ENCODE results near the gene DES. TPM values are rescaled to one million over a fixed set of nuclear protein-coding genes. Genes with fewer than 3 reads are reported as not detected.

DES gene
- total RNA-seq: 1,000 to 10,000 TPM in 2 of 4 donors, 100 to 1,000 TPM in 2; 578 to 3,551 (median 1,628) TPM

DNA sequence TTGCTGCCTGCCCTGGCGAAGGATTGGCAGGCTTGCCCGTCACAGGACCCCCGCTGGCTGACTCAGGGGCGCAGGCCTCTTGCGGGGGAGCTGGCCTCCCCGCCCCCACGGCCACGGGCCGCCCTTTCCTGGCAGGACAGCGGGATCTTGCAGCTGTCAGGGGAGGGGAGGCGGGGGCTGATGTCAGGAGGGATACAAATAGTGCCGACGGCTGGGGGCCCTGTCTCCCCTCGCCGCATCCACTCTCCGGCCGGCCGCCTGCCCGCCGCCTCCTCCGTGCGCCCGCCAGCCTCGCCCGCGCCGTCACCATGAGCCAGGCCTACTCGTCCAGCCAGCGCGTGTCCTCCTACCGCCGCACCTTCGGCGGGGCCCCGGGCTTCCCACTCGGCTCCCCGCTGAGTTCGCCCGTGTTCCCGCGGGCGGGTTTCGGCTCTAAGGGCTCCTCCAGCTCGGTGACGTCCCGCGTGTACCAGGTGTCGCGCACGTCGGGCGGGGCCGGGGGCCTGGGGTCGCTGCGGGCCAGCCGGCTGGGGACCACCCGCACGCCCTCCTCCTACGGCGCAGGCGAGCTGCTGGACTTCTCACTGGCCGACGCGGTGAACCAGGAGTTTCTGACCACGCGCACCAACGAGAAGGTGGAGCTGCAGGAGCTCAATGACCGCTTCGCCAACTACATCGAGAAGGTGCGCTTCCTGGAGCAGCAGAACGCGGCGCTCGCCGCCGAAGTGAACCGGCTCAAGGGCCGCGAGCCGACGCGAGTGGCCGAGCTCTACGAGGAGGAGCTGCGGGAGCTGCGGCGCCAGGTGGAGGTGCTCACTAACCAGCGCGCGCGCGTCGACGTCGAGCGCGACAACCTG is at the start of gene DES:
DES (plus strand) TSS at position 223 of the 857 bp plus-strand sequence; CDS start at position 309, 86 bp downstream.
- H3K4me1 ChIP-seq: peaks cover 0 to 6% of the 10 kb centered on the region in 2 donors
- H3K9me3 ChIP-seq: no peaks in the 10 kb centered on the region
- H3K36me3 ChIP-seq: no peaks in the 10 kb centered on the region
- peak; percentile 88 to 92 for DNase-seq
- intact Hi-C loops (cut with DNase I; ENCODE audit: low total_unique reads): no loop called here
- TF ChIP-seq POLR2A (IDR thresholded peaks at IDR 0.05): peak; percentile 42 to 86
- TF ChIP-seq, protein P1, sequence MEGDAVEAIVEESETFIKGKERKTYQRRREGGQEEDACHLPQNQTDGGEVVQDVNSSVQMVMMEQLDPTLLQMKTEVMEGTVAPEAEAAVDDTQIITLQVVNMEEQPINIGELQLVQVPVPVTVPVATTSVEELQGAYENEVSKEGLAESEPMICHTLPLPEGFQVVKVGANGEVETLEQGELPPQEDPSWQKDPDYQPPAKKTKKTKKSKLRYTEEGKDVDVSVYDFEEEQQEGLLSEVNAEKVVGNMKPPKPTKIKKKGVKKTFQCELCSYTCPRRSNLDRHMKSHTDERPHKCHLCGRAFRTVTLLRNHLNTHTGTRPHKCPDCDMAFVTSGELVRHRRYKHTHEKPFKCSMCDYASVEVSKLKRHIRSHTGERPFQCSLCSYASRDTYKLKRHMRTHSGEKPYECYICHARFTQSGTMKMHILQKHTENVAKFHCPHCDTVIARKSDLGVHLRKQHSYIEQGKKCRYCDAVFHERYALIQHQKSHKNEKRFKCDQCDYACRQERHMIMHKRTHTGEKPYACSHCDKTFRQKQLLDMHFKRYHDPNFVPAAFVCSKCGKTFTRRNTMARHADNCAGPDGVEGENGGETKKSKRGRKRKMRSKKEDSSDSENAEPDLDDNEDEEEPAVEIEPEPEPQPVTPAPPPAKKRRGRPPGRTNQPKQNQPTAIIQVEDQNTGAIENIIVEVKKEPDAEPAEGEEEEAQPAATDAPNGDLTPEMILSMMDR (IDR thresholded peaks at IDR 0.05): peak in 1 of 4 experiments; percentile 2
- H3K27ac ChIP-seq: peak within 1 kb of the TSS; percentile 93 to 99
- no peaks in the 10 kb centered on the region for H3K27me3 ChIP-seq
- H3K4me3 ChIP-seq: peak within 1 kb of the TSS; percentile 56 to 75

DNA sequence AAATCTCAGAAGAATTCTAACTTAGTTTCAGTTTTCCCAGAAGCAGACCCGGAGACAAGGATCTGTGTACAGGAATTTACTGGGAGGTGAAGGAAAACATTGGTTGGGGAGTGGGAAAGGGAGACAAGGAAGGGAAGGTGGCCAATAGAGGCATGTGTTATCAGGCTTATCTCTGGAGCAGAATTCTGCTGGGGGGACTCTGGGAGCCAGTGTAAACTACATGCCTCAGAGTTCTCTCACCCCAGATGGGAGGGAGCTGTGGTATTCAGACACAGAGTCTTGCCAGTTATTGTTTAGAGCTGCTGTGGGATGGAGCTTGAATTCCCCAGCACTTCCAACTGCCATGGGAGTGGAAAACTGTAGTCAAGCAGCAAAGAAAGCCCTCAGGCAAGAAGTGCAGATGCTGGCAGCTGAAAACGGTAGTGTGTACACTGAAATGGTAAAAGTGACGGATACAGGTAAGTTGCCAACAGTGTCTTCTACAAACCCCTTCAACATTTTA is 49.4 kb upstream of the DES start:
- intact Hi-C loops (cut with DNase I; ENCODE audit: low total_unique reads): no loop called here
- Histone ChIP-seq H3K9me3 (no peaks in the 10 kb centered on the region), H3K36me3 (no peaks in the 10 kb centered on the region), H3K27me3 (no peaks in the 10 kb centered on the region), H3K27ac (peak overlapping the region; percentile 55 to 66), H3K4me1 (no peaks in the 10 kb centered on the region), H3K4me3 (no peak overlapping the region)
- TF ChIP-seq, protein P1 (IDR thresholded peaks at IDR 0.05): no peak
- TF ChIP-seq POLR2A (IDR thresholded peaks at IDR 0.05): no peak
- no peak for DNase-seq

DNA sequence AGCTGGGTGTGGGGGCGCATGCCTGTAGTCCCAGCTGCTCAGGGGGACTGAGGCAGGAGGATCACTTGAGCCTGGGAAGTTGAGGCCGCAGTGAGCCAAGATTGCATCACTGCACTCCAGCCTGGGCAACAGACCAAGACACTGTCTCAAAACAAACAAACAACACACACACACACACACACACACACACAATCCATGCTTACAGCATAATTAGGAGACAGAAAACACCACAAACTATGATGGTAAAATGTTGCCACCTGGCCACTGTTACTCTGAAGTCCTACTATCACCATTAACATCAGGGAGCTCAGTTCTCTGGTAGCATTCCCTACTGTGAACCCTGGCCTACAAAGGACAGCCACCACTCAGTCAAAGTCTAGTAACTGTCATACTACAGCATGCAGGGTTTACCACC is 48.7 kb upstream of the DES start:
- intact Hi-C loops (cut with DNase I; ENCODE audit: low total_unique reads): no loop called here

DNA sequence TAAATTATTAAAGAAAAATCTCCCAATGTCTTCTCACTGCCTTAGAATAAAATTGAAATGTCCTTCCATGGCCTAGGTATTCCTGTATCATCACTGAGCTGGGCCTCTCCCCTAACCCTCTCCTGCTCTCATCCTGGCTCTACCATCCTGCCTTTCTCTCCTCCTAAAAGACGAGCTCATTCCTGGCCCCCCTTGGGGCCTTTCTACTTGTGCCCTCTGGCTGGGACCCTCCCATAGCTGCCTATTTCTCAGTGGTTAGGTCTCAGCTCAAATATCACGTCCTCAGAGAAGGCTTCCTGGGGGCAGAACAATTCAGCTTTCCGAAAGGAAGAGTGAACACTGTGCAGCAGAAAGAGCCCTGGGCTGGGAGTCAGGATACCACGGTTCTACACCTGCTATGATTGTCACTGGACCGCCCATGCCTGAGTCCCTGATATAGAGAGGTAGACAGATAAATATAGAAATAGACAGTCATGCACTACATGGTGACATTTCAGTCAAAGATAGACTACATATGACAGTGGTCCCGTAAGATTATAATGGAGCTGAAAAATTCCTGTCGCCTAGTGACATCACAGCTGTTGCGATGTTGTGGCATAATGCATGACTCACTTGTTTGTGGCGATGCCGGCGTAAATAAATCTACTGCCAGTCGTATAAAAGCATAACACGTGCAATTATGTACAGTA is 39.9 kb upstream of the DES start:
- no peak for DNase-seq
- TF ChIP-seq, protein P1 (IDR thresholded peaks at IDR 0.05): no peak
- Histone ChIP-seq H3K36me3 (no peaks in the 10 kb centered on the region), H3K4me3 (no peak overlapping the region), H3K9me3 (no peaks in the 10 kb centered on the region), H3K27me3 (no peaks in the 10 kb centered on the region), H3K27ac (no peak overlapping the region), H3K4me1 (no peaks in the 10 kb centered on the region)
- intact Hi-C loops (cut with DNase I; ENCODE audit: low total_unique reads): no loop called here

More for the DNA sequence above, 48.7 kb upstream of the DES start:
- DNase-seq: peak; percentile 64 to 70
- Histone ChIP-seq H3K36me3 (no peaks in the 10 kb centered on the region), H3K9me3 (no peaks in the 10 kb centered on the region), H3K4me1 (no peaks in the 10 kb centered on the region), H3K27ac (no peak overlapping the region), H3K4me3 (no peak overlapping the region), H3K27me3 (no peaks in the 10 kb centered on the region)
- no peak for TF ChIP-seq POLR2A (IDR thresholded peaks at IDR 0.05)
- TF ChIP-seq, protein P1 (IDR thresholded peaks at IDR 0.05): no peak

DNA sequence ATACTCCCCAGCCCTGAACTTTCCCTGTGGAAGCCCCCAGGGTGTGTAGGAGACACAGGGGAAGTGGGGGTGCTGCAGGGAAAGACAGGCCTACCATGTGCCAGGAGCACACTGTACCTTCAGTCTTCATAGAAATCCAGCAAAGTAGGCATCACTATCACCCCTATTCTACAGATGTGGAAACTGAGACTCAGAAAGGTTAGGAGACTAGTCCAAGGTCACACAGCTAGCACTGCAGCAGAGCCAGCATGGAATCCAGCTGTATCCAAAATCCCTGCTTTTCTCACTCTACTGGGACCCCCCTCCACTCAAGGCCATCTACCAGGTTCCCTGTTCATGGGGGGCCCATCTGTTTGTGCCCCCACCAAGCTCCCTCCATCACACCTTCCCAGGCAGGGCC is 37.3 kb upstream of the DES start:
- Histone ChIP-seq H3K27ac (no peak overlapping the region), H3K9me3 (no peaks in the 10 kb centered on the region), H3K4me3 (no peak overlapping the region), H3K4me1 (no peaks in the 10 kb centered on the region), H3K27me3 (no peaks in the 10 kb centered on the region), H3K36me3 (no peaks in the 10 kb centered on the region)
- intact Hi-C loops (cut with DNase I; ENCODE audit: low total_unique reads): no loop called here
- DNase-seq: no peak
- TF ChIP-seq POLR2A (IDR thresholded peaks at IDR 0.05): no peak
- TF ChIP-seq, protein P1 (IDR thresholded peaks at IDR 0.05): no peak

All from uterus (tissue), 4 donors.